22Rv1 (cell line): ENCODE data around the gene EYS.

Experiments used
- CTCF ChIP-seq: fragments of 450-650 bp; IDR thresholded peaks from 2 replicates; pipeline ENCODE4 v1.5.1; 2017; ENCODE audit warnings: mild to moderate bottlenecking
- ZFX ChIP-seq: fragments of 450-650 bp; IDR thresholded peaks from 2 replicates; pipeline ENCODE4 v1.6.1; 2017; ENCODE audit warnings: antibody characterized with exemption, borderline replicate concordance

- no peak for TF ChIP-seq CTCF
- no peak for TF ChIP-seq ZFX
These were observed 515.6 kb downstream of the EYS start for GRCh38 chr6:65191471-65191870.
